Sigmoid colon (tissue), 7 donors: ENCODE data around the gene MLLT10. TPM values are rescaled to one million over a fixed set of nuclear protein-coding genes. Genes with fewer than 3 reads are reported as not detected.

Experiments
- DNase-seq: peaks from one replicate; pipeline ENCODE4 v3.0.0-alpha.2; 2019
- H3K27ac ChIP-seq, 4 donors: fragments of 200-600 bp; sonication (generic); one replicate each; pipeline ENCODE4 v1.5.1; 2016 to 2019; ENCODE audit warnings: mild to moderate bottlenecking in 1 of 4
- H3K27me3 ChIP-seq, 3 donors: fragments of 200-600 bp; sonication (generic); one replicate each; pipeline ENCODE4 v1.5.1; 2019; ENCODE audit warnings: mild to moderate bottlenecking in 1 of 3
- H3K36me3 ChIP-seq, 4 donors: fragments of 200-600 bp; sonication (generic); one replicate each; pipeline ENCODE4 v1.5.1; 2016 to 2019
- H3K4me1 ChIP-seq, 4 donors: fragments of 200-600 bp; sonication (generic); one replicate each; pipeline ENCODE4 v1.5.1; 2017 to 2019
- H3K4me3 ChIP-seq, 4 donors: fragments of 200-600 bp; sonication (generic); one replicate each; pipeline ENCODE4 v1.5.1; 2017 to 2019; ENCODE audit warnings: mild to moderate bottlenecking in 2 of 4, moderate library complexity in 1 of 4
- H3K9me3 ChIP-seq, 4 donors: fragments of 200-600 bp in 3 of 4; sonication (generic) in 3 of 4; one replicate each; pipeline versions ENCODE4 v1.5.1 to v1.6.1; 2013 to 2019
- EP300 ChIP-seq, 4 donors: sonication (generic); formaldehyde crosslinking; IDR thresholded peaks; one replicate each; pipeline ENCODE4 v1.6.1; 2017; ENCODE audit warnings: antibody characterized with exemption in 4 of 4
- POLR2A ChIP-seq, 2 donors: fragments of 450-650 bp; IDR thresholded peaks; one replicate each; pipeline ENCODE4 v1.6.1; 2016; ENCODE audit warnings: antibody characterized with exemption in 2 of 2, mild to moderate bottlenecking in 2 of 2, moderate library complexity in 2 of 2
- POLR2AphosphoS5 ChIP-seq, 4 donors: sonication (generic); formaldehyde crosslinking; IDR thresholded peaks; one replicate each; pipeline ENCODE4 v1.6.1; 2017; ENCODE audit warnings: antibody characterized with exemption in 4 of 4
- WGBS, 2 donors: extraction: QIAGEN DNeasy Blood & Tissue Kit; methylation state at CpG; one replicate each; pipeline ENCODE4 v1.1.7; 2013; 5-methylcytosine and 5-hydroxymethylcytosine counted together
- intact Hi-C: fragments of 100-400 bp; cut with DNase I; formaldehyde crosslinking; loops from one replicate; pipeline ENCODE4 v1.15.1; 2023
- polyA plus RNA-seq, 3 donors: library from polyadenylated mRNA; stranded (reverse); fragments of 200-250 nt; gene quantifications; one replicate each; pipeline ENCODE4 v1.2.3, GENCODE V29; 2013
- total RNA-seq, 4 donors: library from RNA; depleted of rRNA; stranded (reverse); fragments of >200 nt; gene quantifications; one replicate each; pipeline ENCODE4 v1.1.0, GENCODE V29; 2016
- TF ChIP-seq, protein P1 (sequence below), 4 experiments: fragments of 450-650 bp in 3 of 4; fragments of 200-600 bp in 1 of 4; IDR thresholded peaks; one replicate each; pipeline ENCODE4 v1.5.1; 2016 to 2019; ENCODE audit warnings: antibody characterized with exemption in 4 of 4, mild to moderate bottlenecking in 3 of 4, moderate library complexity in 2 of 4
- donor health status: healthy with polysubstance abuse.
- donor health status: Bipolar disorder and iron deficiency.
- donor health status: healthy.

MLLT10 gene
- total and polyA plus RNA-seq, 7 donors, result 8.6 to 53.7 (median 36.0) TPM

DNA sequence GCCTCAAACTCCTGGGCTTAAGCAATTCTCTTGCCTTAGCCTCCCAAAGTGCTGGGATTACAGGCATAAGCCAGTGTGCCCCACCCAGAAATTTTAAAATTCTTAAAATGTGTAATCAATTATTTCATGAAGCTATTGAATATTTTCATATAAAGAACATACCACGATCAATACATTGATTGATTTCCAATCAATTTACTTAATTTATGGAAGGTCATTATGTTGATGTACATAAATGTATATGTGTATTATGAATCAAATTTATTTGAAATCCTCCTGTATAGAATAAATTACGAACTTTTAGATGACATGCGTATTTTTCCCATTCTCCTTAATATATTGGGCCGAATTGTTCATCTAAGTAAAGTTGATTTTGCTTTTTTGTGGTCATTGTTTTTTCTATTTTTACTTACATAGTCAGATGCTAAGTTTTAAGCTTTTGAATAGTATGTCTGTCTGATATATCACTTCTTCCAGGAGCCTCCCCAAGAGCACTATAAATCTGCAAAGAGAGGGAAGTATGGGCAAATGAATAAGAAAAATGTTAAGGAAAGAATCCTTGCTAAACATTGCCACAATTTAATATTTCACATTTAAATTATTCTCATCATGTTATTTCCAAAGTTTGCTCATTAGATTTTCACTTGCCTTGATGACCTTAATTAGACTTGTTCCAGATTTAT, 43.9 kb upstream of the MLLT10 start:
- no peak overlapping the region for H3K27ac ChIP-seq
- no peak for DNase-seq
- H3K4me3 ChIP-seq, result no peak overlapping the region
- no peak for TF ChIP-seq POLR2AphosphoS5 (IDR thresholded peaks at IDR 0.05)
- TF ChIP-seq, protein P1, sequence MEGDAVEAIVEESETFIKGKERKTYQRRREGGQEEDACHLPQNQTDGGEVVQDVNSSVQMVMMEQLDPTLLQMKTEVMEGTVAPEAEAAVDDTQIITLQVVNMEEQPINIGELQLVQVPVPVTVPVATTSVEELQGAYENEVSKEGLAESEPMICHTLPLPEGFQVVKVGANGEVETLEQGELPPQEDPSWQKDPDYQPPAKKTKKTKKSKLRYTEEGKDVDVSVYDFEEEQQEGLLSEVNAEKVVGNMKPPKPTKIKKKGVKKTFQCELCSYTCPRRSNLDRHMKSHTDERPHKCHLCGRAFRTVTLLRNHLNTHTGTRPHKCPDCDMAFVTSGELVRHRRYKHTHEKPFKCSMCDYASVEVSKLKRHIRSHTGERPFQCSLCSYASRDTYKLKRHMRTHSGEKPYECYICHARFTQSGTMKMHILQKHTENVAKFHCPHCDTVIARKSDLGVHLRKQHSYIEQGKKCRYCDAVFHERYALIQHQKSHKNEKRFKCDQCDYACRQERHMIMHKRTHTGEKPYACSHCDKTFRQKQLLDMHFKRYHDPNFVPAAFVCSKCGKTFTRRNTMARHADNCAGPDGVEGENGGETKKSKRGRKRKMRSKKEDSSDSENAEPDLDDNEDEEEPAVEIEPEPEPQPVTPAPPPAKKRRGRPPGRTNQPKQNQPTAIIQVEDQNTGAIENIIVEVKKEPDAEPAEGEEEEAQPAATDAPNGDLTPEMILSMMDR (IDR thresholded peaks at IDR 0.05), result no peak
- peaks cover 0 to 14% (median 12%) of the 10 kb centered on the region in 4 donors for H3K4me1 ChIP-seq
- no peaks in the 10 kb centered on the region for H3K9me3 ChIP-seq
- no peaks in the 10 kb centered on the region for H3K27me3 ChIP-seq
- H3K36me3 ChIP-seq, result no peaks in the 10 kb centered on the region
- intact Hi-C loops, result loop anchor here (10.0 kb wide), 4 partner anchors 105 to 765 kb away; no protein-coding TSS in a partner anchor
- 95% methylated on average over 4 of the region's 4 CpGs for WGBS, 2 donors

DNA sequence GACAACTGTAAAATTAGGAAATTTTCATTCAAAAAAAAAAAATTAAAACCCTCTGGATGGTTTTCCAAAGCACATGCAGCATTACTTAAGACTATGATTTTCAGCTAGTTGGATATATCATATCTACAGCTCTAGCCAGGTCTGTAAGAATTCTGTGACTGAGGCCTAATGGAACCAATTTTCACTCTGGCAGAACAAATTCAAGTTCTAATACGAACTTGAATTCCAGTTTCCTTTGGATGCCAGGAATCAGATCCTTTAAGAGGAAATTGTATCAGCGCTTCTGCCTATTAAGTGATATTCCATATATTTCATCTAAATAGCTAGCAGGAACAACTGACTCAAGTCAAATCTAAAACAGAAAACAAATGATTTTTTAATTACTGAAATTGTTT, 43.3 kb upstream of the MLLT10 start:
- peaks cover 0 to 17% (median 15%) of the 10 kb centered on the region in 4 donors for H3K4me1 ChIP-seq
- intact Hi-C loops, result loop anchor here (10.0 kb wide), 4 partner anchors 104 to 764 kb away; no protein-coding TSS in a partner anchor
- H3K27ac ChIP-seq, result no peak overlapping the region
- DNase-seq, result no peak
- WGBS, 2 donors, result 91 to 93% methylated on average over 2 of the region's 2 CpGs
- H3K36me3 ChIP-seq, result no peaks in the 10 kb centered on the region
- H3K4me3 ChIP-seq, result no peak overlapping the region
- no peak for TF ChIP-seq POLR2AphosphoS5 (IDR thresholded peaks at IDR 0.05)
- no peak for TF ChIP-seq EP300 (IDR thresholded peaks at IDR 0.05)
- TF ChIP-seq, protein P1 (IDR thresholded peaks at IDR 0.05), result no peak
- no peak for TF ChIP-seq POLR2A (IDR thresholded peaks at IDR 0.05)
- H3K27me3 ChIP-seq, result no peaks in the 10 kb centered on the region
- no peaks in the 10 kb centered on the region for H3K9me3 ChIP-seq

DNA sequence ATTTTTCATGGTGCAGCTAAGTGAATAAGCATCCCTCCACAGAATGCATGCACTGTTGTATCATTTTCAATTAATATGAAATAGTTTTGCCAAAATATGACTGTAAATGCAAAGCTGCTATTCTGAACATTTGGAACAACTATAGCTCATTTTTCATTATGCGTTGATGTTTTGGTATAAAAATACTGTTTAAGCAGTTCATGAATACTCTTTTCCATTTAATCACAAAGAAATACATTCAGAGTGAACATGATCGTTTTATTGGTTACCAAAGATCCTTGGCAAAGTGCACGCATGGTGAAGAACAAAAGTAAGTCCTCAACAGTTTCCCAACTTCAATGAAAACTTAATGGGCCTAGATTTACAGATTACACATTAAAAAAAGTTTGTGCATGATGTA, 41.6 kb upstream of the MLLT10 start:
- Histone ChIP-seq H3K4me1 (peaks cover 0 to 34% (median 19%) of the 10 kb centered on the region in 4 donors), H3K9me3 (no peaks in the 10 kb centered on the region), H3K27ac (no peak overlapping the region), H3K36me3 (no peaks in the 10 kb centered on the region), H3K27me3 (no peaks in the 10 kb centered on the region), H3K4me3 (no peak overlapping the region)
- intact Hi-C loops, result loop anchor here (10.0 kb wide), 4 partner anchors 102 to 762 kb away; no protein-coding TSS in a partner anchor
- DNase-seq, result no peak
- 59 to 87% methylated on average over 3 of the region's 3 CpGs for WGBS, 2 donors
- TF ChIP-seq EP300 (IDR thresholded peaks at IDR 0.05), result no peak
- TF ChIP-seq, protein P1 (IDR thresholded peaks at IDR 0.05), result no peak
- no peak for TF ChIP-seq POLR2A (IDR thresholded peaks at IDR 0.05)
- no peak for TF ChIP-seq POLR2AphosphoS5 (IDR thresholded peaks at IDR 0.05)

DNA sequence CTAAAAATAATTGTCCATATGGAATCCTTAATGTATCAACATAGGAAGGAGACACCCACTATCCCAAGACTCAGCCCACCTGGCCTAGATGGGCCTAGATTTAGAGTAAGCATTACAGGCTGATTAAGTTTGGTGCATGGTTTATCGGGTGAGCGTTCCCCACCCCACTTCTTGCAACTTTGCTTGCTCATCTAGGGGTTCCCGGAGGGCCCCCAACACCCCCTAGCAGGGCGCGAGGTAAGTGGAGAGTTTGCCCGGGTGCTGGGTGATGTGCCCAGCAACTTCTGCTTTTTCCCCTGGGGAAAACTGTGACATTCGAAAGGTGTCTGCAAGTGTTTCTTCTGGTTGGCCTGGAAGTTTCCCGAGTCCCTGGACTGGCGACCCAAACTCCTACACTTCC, 40.2 kb upstream of the MLLT10 start:
- no peaks in the 10 kb centered on the region for H3K36me3 ChIP-seq
- TF ChIP-seq EP300 (IDR thresholded peaks at IDR 0.05) (no peak), POLR2AphosphoS5 (IDR thresholded peaks at IDR 0.05) (no peak), POLR2A (IDR thresholded peaks at IDR 0.05) (no peak)
- TF ChIP-seq, protein P1 (IDR thresholded peaks at IDR 0.05), result no peak
- intact Hi-C loops, result loop anchor here (10.0 kb wide), 4 partner anchors 101 to 761 kb away; no protein-coding TSS in a partner anchor
- 51 to 72% methylated on average over 9 of the region's 9 CpGs for WGBS, 2 donors
- no peak overlapping the region for H3K27ac ChIP-seq
- H3K4me1 ChIP-seq, result peaks cover 0 to 37% (median 20%) of the 10 kb centered on the region in 4 donors
- DNase-seq, result no peak
- no peaks in the 10 kb centered on the region for H3K9me3 ChIP-seq
- H3K27me3 ChIP-seq, result no peaks in the 10 kb centered on the region
- peak overlapping the region in 2 of 4 donors; percentile 72 to 83 for H3K4me3 ChIP-seq
